SK-N-SH treated with all-trans-retinoic acid at 6 μM for 48 hours (cell line): ENCODE data around the gene MORC3.
"Not testable (repeated sequence)": the region's sequence is repeated elsewhere in the genome, so short reads cannot be mapped to it uniquely, and the experiment has no call there.

Source experiments
- ATAC-seq: fragments of 200-7000 bp; cut with Tn5 transposase; 3 replicates; pipeline ENCODE4 v1.9.1; 2020; ENCODE audit warnings: mild to moderate bottlenecking, moderate library complexity
- ARNTL ChIP-seq: fragments of 450-650 bp; formaldehyde crosslinking; IDR thresholded peaks from 2 replicates; pipeline ENCODE4 v1.5.0; 2020; ENCODE audit warnings: low read depth, mild to moderate bottlenecking, moderate library complexity, borderline replicate concordance
- BACH2 ChIP-seq: fragments of 250-450 bp; sonication (Bioruptor Pico); IDR thresholded peaks from 2 replicates; pipeline ENCODE4 v1.9.0; 2021; ENCODE audit warnings: mild to moderate bottlenecking, borderline replicate concordance
- CSRNP3 ChIP-seq: fragments of 250-450 bp; sonication (Bioruptor Pico); IDR thresholded peaks from 2 replicates; pipeline ENCODE4 v1.5.1; 2021; ENCODE audit warnings: mild to moderate bottlenecking, moderate library complexity
- ESRRG ChIP-seq: fragments of 250-450 bp; sonication (Bioruptor Pico); IDR thresholded peaks from 2 replicates; pipeline ENCODE4 v1.6.1; 2021; ENCODE audit warnings: mild to moderate bottlenecking
- GLIS3 ChIP-seq: fragments of 250-450 bp; sonication (Bioruptor Pico); IDR thresholded peaks from 2 replicates; pipeline ENCODE4 v1.5.0; 2020; ENCODE audit warnings: mild to moderate bottlenecking, moderate library complexity
- ISL1 ChIP-seq: fragments of 250-450 bp; sonication (Bioruptor Pico); IDR thresholded peaks from 2 replicates; pipeline ENCODE4 v2.1.2; 2022; ENCODE audit warnings: mild to moderate bottlenecking, moderate library complexity
- OSR1 ChIP-seq: fragments of 250-450 bp; sonication (Bioruptor Pico); IDR thresholded peaks from 2 replicates; pipeline ENCODE4 v1.8.0; 2022; ENCODE audit warnings: moderate library complexity, mild to moderate bottlenecking, inconsistent platforms
- PATZ1 ChIP-seq: fragments of 250-450 bp; sonication (Bioruptor Pico); IDR thresholded peaks from 2 replicates; pipeline ENCODE4 v1.8.0; 2020; ENCODE audit warnings: mild to moderate bottlenecking, moderate library complexity, borderline replicate concordance
- POU6F1 ChIP-seq: fragments of 250-450 bp; sonication (Bioruptor Pico); IDR thresholded peaks from 2 replicates; pipeline ENCODE4 v1.8.0; 2021; ENCODE audit warnings: low read depth, mild to moderate bottlenecking, moderate library complexity, borderline replicate concordance
- PPARA ChIP-seq: fragments of 250-450 bp; sonication (Bioruptor Pico); IDR thresholded peaks from 2 replicates; pipeline ENCODE4 v1.5.0; 2020; ENCODE audit warnings: mild to moderate bottlenecking, borderline replicate concordance
- SNAI2 ChIP-seq: fragments of 250-450 bp; sonication (Bioruptor Pico); IDR thresholded peaks from 2 replicates; pipeline ENCODE4 v1.5.0; 2020; ENCODE audit warnings: mild to moderate bottlenecking, moderate library complexity
- TCF4 ChIP-seq: fragments of 250-450 bp; sonication (Bioruptor Pico); IDR thresholded peaks from 2 replicates; pipeline ENCODE4 v1.8.0; 2021; ENCODE audit warnings: mild to moderate bottlenecking, moderate library complexity, borderline replicate concordance
- TOX ChIP-seq: fragments of 250-450 bp; sonication (Bioruptor Pico); IDR thresholded peaks from 2 replicates; pipeline ENCODE4 v1.8.0; 2021; ENCODE audit warnings: mild to moderate bottlenecking, moderate library complexity, borderline replicate concordance
- TSHZ2 ChIP-seq: fragments of 250-450 bp; sonication (Bioruptor Pico); IDR thresholded peaks from 2 replicates; pipeline ENCODE4 v1.5.0; 2020; ENCODE audit warnings: mild to moderate bottlenecking, moderate library complexity
- ZC3H10 ChIP-seq: fragments of 250-450 bp; sonication (Bioruptor Pico); IDR thresholded peaks from 2 replicates; pipeline ENCODE4 v1.5.1; 2021; ENCODE audit warnings: mild to moderate bottlenecking, moderate library complexity
- ZNF565 ChIP-seq: fragments of 450-650 bp; formaldehyde crosslinking; conservative IDR thresholded peaks from 2 replicates; pipeline ENCODE4 v1.5.0; 2020; ENCODE audit warnings: low read depth, mild to moderate bottlenecking, moderate library complexity
- ZNF70 ChIP-seq: fragments of 450-650 bp; formaldehyde crosslinking; IDR thresholded peaks from 2 replicates; pipeline ENCODE4 v1.5.0; 2020; ENCODE audit warnings: mild to moderate bottlenecking, moderate library complexity
- ZNF8 ChIP-seq: fragments of 450-650 bp; formaldehyde crosslinking; IDR thresholded peaks from 2 replicates; pipeline ENCODE4 v1.5.0; 2020; ENCODE audit warnings: mild to moderate bottlenecking, moderate library complexity

MORC3 gene

GRCh38 chr21:36319767-36320420 lies at the start of gene MORC3:
TSS of gene MORC3 (plus strand) at chr21:36320197. CDS start at chr21:36320265, 68 bp downstream.
- peak; percentile 91 for ATAC-seq
- TF ChIP-seq POU6F1 (CRISPR knock-in tag) (no peak), TCF4 (no peak), ZC3H10 (CRISPR knock-in tag) (no peak), ZNF70 (CRISPR knock-in tag) (no peak), ESRRG (CRISPR knock-in tag) (no peak), ZNF8 (CRISPR knock-in tag) (no peak), OSR1 (CRISPR knock-in tag) (no peak), ZNF565 (no peak), GLIS3 (CRISPR knock-in tag) (no peak), ARNTL (CRISPR knock-in tag) (no peak), SNAI2 (no peak), PATZ1 (CRISPR knock-in tag) (no peak), ISL1 (CRISPR knock-in tag) (no peak), CSRNP3 (CRISPR knock-in tag) (no peak), BACH2 (CRISPR knock-in tag) (no peak)

GRCh38 chr21:36270786-36271695 lies 49.0 kb upstream of the MORC3 start:
- ATAC-seq, result not testable (repeated sequence)

- ATAC-seq, result no peak
Observed at GRCh38 chr21:36274128-36274527, 45.9 kb upstream of the MORC3 start.

More at GRCh38 chr21:36274128-36274527, 45.9 kb upstream of the MORC3 start:
- TF ChIP-seq PPARA (CRISPR knock-in tag) (no peak), PATZ1 (CRISPR knock-in tag) (no peak), TOX (CRISPR knock-in tag) (no peak), ZNF565 (no peak), TSHZ2 (CRISPR knock-in tag) (no peak), ZC3H10 (CRISPR knock-in tag) (no peak), SNAI2 (no peak)
